SU-DHL-6 (cell line): ENCODE results near the gene GNAT3.

ENCODE experiments used
- EZH2phosphoT487 ChIP-seq: fragments of 200-600 bp; sonication (generic), shearing (Covaris generic); conservative IDR thresholded peaks from 2 replicates; pipeline ENCODE4 v1.6.1; 2018; ENCODE audit warnings: mild to moderate bottlenecking, antibody characterized with exemption, low read length, moderate library complexity, mixed read lengths
- TF ChIP-seq, protein P1 (sequence below): fragments of 200-600 bp; sonication (generic); IDR thresholded peaks from one replicate; pipeline ENCODE4 v1.5.1; 2017; ENCODE audit warnings: antibody characterized with exemption, mild to moderate bottlenecking, low read length, moderate library complexity; ENCODE audit not compliant: insufficient read depth, poor library complexity, severe bottlenecking

DNA sequence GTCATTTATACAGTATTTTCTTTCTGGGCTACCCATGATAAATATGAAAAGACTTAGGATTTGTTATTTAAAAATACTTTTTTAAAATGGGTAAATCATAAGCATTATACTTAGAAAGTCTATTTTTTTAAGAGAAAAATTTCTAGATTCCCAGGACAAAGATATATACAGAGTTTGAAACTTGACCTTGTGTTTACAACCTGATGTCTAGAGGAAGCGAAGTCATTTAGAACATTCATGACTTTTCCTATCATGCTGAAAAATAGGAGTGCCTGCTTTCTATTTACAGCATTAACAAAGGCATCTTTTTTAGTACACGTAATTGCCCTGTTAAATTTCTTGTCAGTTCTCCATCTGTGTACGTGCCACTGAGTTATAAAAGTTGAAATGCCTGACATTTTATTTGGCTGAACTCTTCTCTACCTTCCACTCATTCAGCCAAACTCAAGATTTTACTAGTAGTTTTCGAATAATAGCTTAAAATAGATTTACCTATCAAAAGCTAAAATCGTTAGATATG is 23.0 kb downstream of the GNAT3 start:
- TF ChIP-seq, protein P1, sequence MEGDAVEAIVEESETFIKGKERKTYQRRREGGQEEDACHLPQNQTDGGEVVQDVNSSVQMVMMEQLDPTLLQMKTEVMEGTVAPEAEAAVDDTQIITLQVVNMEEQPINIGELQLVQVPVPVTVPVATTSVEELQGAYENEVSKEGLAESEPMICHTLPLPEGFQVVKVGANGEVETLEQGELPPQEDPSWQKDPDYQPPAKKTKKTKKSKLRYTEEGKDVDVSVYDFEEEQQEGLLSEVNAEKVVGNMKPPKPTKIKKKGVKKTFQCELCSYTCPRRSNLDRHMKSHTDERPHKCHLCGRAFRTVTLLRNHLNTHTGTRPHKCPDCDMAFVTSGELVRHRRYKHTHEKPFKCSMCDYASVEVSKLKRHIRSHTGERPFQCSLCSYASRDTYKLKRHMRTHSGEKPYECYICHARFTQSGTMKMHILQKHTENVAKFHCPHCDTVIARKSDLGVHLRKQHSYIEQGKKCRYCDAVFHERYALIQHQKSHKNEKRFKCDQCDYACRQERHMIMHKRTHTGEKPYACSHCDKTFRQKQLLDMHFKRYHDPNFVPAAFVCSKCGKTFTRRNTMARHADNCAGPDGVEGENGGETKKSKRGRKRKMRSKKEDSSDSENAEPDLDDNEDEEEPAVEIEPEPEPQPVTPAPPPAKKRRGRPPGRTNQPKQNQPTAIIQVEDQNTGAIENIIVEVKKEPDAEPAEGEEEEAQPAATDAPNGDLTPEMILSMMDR = no peak
- no peak for TF ChIP-seq EZH2phosphoT487
